Measurements from ENCODE around the gene CCDC141. TPM values are rescaled to one million over a fixed set of nuclear protein-coding genes. Genes with fewer than 3 reads are reported as not detected.

CCDC141 gene
- total and polyA plus RNA-seq, 12 donors, result 0.34 to 42.1 (median 1.4) TPM

DNA sequence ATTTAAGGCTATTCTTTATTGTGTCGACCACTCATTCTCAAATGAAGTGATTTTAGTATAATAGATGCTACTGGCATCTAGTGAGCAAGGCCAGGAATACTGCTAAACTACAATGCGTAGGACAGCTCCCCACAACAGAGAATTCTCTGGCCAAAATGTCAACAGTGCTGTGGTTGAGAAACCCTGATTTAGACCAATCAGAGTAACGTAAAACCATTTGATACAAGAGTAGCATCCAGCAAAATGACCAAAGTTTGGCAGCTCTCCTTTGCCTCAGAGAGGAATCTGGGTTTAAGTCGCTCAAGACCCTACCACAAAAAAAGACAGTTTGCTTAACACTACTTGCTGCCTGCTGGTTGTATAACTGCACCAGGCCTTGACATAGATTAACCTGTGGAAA, 205.7 kb downstream of the CCDC141 start:
- DNase-seq, result no peak
- H3K27ac ChIP-seq, result no peak overlapping the region
- no peak overlapping the region for H3K4me3 ChIP-seq
- H3K4me1 ChIP-seq (replicated peaks in 1 of 2), result no peaks in the 10 kb centered on the region
- H3K9me3 ChIP-seq (replicated peaks in 1 of 3), result no peaks in the 10 kb centered on the region
- H3K27me3 ChIP-seq, result no peaks in the 10 kb centered on the region
- 82 to 91% (median 87%) methylated on average over 4 of the region's 4 CpGs for WGBS, 4 donors
- H3K36me3 ChIP-seq (replicated peaks in 1 of 2), result no peaks in the 10 kb centered on the region
- TF ChIP-seq, protein P1, sequence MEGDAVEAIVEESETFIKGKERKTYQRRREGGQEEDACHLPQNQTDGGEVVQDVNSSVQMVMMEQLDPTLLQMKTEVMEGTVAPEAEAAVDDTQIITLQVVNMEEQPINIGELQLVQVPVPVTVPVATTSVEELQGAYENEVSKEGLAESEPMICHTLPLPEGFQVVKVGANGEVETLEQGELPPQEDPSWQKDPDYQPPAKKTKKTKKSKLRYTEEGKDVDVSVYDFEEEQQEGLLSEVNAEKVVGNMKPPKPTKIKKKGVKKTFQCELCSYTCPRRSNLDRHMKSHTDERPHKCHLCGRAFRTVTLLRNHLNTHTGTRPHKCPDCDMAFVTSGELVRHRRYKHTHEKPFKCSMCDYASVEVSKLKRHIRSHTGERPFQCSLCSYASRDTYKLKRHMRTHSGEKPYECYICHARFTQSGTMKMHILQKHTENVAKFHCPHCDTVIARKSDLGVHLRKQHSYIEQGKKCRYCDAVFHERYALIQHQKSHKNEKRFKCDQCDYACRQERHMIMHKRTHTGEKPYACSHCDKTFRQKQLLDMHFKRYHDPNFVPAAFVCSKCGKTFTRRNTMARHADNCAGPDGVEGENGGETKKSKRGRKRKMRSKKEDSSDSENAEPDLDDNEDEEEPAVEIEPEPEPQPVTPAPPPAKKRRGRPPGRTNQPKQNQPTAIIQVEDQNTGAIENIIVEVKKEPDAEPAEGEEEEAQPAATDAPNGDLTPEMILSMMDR (IDR thresholded peaks at IDR 0.05), result no peak
- TF ChIP-seq POLR2A (IDR thresholded peaks at IDR 0.05), result no peak
- intact Hi-C loops (cut with DNase I), result no loop called here

- Histone ChIP-seq H3K36me3 (replicated peaks in 1 of 2) (no peaks in the 10 kb centered on the region), H3K9me3 (replicated peaks in 1 of 3) (no peaks in the 10 kb centered on the region), H3K27ac (no peak overlapping the region), H3K4me3 (no peak overlapping the region), H3K4me1 (replicated peaks in 1 of 2) (no peaks in the 10 kb centered on the region), H3K27me3 (no peaks in the 10 kb centered on the region)
- 83 to 91% (median 86%) methylated on average over 1 of the region's 1 CpG for WGBS, 4 donors
- DNase-seq, result no peak
- TF ChIP-seq POLR2A (IDR thresholded peaks at IDR 0.05), result no peak
- TF ChIP-seq, protein P1 (IDR thresholded peaks at IDR 0.05), result no peak
- intact Hi-C loops (cut with DNase I), result no loop called here
Measured at GRCh38 chr2:178843697-178844096, 206.2 kb downstream of the CCDC141 start.

DNA sequence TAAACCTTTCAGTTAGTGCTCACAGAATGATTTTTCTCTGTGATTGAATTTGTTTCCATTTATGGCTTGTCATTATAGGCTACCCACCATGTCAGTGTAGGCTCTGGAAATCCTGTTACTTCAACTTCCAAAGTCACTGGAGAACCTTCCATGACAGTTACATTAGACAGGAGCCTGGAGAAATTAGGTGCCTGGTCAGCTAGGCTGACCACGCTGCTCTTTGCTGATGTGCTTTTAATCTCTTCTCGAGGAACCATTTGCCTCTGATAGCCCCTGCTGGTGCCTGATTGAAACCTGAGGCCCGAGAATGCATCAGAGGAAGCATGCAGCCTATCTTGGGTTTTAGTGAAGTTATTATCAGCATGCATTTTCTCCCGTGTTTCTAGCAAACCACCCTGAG, 213.1 kb downstream of the CCDC141 start:
- no peak for DNase-seq
- Histone ChIP-seq H3K9me3 (replicated peaks in 1 of 3) (no peaks in the 10 kb centered on the region), H3K36me3 (replicated peaks in 1 of 2) (no peaks in the 10 kb centered on the region), H3K4me1 (replicated peaks in 1 of 2) (no peaks in the 10 kb centered on the region), H3K27ac (no peak overlapping the region), H3K27me3 (no peaks in the 10 kb centered on the region), H3K4me3 (no peak overlapping the region)
- TF ChIP-seq, protein P1 (IDR thresholded peaks at IDR 0.05), result no peak
- no peak for TF ChIP-seq POLR2A (IDR thresholded peaks at IDR 0.05)
- WGBS, 4 donors, result 70 to 73% (median 72%) methylated on average over 4 of the region's 4 CpGs
- intact Hi-C loops (cut with DNase I), result no loop called here

- WGBS, 4 donors, result 82 to 99% (median 88%) methylated on average over 9 of the region's 9 CpGs
Measured at GRCh38 chr2:178834086-178834485, 215.9 kb downstream of the CCDC141 start.

More at GRCh38 chr2:178834086-178834485, 215.9 kb downstream of the CCDC141 start:
- Histone ChIP-seq H3K4me3 (no peak overlapping the region), H3K27me3 (no peaks in the 10 kb centered on the region), H3K4me1 (replicated peaks in 1 of 2) (no peaks in the 10 kb centered on the region), H3K36me3 (replicated peaks in 1 of 2) (no peaks in the 10 kb centered on the region), H3K9me3 (replicated peaks in 1 of 3) (no peaks in the 10 kb centered on the region), H3K27ac (no peak overlapping the region)
- TF ChIP-seq, protein P1 (IDR thresholded peaks at IDR 0.05), result no peak
- no peak for TF ChIP-seq POLR2A (IDR thresholded peaks at IDR 0.05)
- intact Hi-C loops (cut with DNase I), result no loop called here
- DNase-seq, result no peak
